ENCODE measurements around the gene HDGF.

GRCh38 chr1:156746728-156747631 is 4.5 kb downstream of the HDGF start:
- TF ChIP-seq GABPA (IDR thresholded peaks at IDR 0.05 in 1 of 2, conservative IDR thresholded peaks at IDR 0.05 in 1 of 2) (peak in 1 of 2 donors; percentile 71), TAF1 (conservative IDR thresholded peaks at IDR 0.05) (no peak), JUND (IDR thresholded peaks at IDR 0.05) (peak in 1 of 2 donors; percentile 58), MAX (IDR thresholded peaks at IDR 0.05) (peak; percentile 73)
- TF ChIP-seq, protein P1, sequence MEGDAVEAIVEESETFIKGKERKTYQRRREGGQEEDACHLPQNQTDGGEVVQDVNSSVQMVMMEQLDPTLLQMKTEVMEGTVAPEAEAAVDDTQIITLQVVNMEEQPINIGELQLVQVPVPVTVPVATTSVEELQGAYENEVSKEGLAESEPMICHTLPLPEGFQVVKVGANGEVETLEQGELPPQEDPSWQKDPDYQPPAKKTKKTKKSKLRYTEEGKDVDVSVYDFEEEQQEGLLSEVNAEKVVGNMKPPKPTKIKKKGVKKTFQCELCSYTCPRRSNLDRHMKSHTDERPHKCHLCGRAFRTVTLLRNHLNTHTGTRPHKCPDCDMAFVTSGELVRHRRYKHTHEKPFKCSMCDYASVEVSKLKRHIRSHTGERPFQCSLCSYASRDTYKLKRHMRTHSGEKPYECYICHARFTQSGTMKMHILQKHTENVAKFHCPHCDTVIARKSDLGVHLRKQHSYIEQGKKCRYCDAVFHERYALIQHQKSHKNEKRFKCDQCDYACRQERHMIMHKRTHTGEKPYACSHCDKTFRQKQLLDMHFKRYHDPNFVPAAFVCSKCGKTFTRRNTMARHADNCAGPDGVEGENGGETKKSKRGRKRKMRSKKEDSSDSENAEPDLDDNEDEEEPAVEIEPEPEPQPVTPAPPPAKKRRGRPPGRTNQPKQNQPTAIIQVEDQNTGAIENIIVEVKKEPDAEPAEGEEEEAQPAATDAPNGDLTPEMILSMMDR (IDR thresholded peaks at IDR 0.05; ENCODE audit: low read depth, low read length, missing input control), result peak; percentile 15
